GM12864 (cell line): ENCODE data around the gene RGS9BP.
A peak's percentile ranks its signal among the peaks of the same experiment; 100 is the strongest.
"Not testable (repeated sequence)": the region's sequence is repeated elsewhere in the genome, so short reads cannot be mapped to it uniquely, and the experiment has no call there.

Experiments used
- DNase-seq: peaks from one replicate; pipeline ENCODE4 v3.0.0-alpha.2; 2011; ENCODE audit warnings: low read depth
- H3K4me3 ChIP-seq: 2 replicates; pipeline ENCODE4 v1.5.1; 2011; ENCODE audit warnings: mild to moderate bottlenecking, low read depth, low read length, control low read depth
- TF ChIP-seq, protein P1 (sequence below): IDR thresholded peaks from 2 replicates; pipeline ENCODE4 v1.5.1; 2011; ENCODE audit warnings: low read depth, mild to moderate bottlenecking, moderate library complexity, low read length, control low read depth, inconsistent platforms; ENCODE audit errors: missing control alignments

The RGS9BP gene

DNA sequence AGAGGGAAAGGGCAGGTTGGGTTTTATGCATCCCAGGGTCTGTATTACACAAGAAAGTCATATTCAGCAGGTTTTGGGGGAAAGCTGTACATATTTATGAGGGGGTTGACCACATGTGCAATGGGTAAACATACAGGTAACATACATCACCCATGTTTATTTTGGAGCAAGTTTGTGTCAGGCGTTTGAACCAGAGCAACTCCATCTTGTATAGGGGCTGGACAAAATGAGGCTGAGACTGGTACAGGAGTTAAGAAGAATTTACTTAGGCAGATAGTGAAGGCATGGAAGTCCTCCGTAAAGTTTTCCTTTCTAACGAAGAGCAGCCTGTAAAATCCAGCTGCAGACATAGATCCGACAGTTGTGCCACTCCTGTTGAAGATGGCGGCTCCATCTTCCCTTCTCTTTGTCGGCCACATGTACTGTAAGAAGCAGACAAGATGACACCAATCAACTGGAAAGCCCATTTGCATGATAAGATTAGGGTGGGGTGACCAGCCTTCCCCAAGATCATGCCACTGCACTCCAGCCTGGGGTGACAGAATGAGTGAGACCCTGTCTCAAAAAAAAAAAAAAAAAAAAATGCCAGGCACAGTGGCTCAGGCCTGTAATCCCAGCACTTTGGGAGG lies 11.3 kb downstream of the RGS9BP start:
- DNase-seq = no peak

DNA sequence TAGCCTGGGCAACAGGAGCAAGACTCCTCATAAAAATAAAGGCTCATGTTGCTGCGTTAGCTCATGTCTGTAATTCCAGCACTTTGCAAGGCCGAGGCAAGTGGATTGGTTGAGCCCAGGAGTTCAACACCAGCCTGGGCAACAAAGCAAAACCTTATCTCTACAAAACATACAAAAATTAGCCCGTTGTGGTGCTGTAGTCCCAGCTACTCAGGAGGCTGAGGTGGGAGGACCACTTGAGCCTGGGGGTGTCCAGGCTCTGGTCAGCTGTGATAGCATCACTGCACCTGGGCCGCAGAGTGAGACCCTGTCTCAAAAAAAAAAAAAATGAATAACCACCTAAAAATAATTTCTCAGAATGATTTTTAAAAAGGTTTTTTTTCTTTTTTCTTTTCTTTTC lies 12.0 kb downstream of the RGS9BP start:
- DNase-seq = no peak
- TF ChIP-seq, protein P1, sequence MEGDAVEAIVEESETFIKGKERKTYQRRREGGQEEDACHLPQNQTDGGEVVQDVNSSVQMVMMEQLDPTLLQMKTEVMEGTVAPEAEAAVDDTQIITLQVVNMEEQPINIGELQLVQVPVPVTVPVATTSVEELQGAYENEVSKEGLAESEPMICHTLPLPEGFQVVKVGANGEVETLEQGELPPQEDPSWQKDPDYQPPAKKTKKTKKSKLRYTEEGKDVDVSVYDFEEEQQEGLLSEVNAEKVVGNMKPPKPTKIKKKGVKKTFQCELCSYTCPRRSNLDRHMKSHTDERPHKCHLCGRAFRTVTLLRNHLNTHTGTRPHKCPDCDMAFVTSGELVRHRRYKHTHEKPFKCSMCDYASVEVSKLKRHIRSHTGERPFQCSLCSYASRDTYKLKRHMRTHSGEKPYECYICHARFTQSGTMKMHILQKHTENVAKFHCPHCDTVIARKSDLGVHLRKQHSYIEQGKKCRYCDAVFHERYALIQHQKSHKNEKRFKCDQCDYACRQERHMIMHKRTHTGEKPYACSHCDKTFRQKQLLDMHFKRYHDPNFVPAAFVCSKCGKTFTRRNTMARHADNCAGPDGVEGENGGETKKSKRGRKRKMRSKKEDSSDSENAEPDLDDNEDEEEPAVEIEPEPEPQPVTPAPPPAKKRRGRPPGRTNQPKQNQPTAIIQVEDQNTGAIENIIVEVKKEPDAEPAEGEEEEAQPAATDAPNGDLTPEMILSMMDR = no peak
- no peak overlapping the region for H3K4me3 ChIP-seq

More for the DNA sequence above, 11.3 kb downstream of the RGS9BP start:
- TF ChIP-seq, protein P1 = no peak
- H3K4me3 ChIP-seq = no peak overlapping the region

DNA sequence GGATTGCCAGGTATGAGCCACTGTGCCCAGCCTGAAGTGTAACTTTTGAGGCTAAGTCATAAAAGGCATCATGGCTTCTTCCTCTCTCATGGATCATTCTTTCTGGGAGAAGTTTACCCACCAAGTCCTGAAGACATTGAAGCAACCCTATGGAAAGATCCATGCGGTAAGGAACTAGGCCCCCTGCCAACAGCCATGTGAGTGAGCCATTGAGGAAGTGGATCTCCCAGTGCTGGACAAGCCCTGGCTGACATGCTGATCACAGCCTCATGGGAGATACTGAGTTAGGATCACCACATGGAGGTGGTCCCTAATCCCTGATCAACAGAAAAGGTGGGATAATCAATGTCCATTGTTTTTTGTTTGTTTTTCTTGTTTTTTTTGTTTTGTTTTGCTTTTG lies 12.7 kb downstream of the RGS9BP start:
- no peak for DNase-seq
- TF ChIP-seq, protein P1 = no peak
- H3K4me3 ChIP-seq = no peak overlapping the region

DNA sequence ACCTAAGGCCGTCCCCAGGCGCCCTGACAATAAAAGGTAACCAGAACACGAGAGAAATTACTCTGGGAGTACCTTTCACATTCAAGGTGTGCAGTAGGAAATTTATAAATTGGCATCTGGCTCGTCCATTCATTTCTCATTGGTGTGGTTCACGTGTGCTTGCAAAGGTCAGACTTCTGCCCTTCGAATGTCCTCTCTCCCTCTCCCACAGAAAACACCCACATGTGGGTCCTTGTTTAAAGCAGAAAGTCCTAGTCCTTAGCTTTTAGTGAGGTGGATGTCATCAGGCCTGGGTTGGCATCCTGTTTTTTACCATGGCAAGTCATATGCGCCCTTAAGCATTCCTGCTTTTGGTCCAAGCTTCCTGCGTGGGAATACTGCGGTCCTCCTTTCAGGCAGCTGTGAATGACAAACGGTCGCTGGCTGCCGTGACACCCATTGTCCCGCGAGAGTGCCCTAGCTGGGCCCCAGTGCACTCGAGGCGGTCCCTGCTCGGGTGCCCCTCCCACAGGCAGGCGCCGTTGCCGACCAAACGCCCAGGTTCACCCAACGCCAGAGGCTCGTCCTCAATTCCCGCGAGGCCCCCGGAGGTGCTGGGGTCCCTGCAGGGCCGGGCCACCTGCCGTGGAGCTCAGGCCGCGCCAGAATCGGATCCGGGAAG lies 15.8 kb downstream of the RGS9BP start, which contains the start of gene NUDT19:
TSS of gene NUDT19 (plus strand) at position 531 of the 661 bp plus-strand sequence. CDS start 140 bp downstream, outside the sequence.
- peak within 1 kb of the TSS; percentile 69 for H3K4me3 ChIP-seq
- TF ChIP-seq, protein P1 = no peak
- no peak for DNase-seq

DNA sequence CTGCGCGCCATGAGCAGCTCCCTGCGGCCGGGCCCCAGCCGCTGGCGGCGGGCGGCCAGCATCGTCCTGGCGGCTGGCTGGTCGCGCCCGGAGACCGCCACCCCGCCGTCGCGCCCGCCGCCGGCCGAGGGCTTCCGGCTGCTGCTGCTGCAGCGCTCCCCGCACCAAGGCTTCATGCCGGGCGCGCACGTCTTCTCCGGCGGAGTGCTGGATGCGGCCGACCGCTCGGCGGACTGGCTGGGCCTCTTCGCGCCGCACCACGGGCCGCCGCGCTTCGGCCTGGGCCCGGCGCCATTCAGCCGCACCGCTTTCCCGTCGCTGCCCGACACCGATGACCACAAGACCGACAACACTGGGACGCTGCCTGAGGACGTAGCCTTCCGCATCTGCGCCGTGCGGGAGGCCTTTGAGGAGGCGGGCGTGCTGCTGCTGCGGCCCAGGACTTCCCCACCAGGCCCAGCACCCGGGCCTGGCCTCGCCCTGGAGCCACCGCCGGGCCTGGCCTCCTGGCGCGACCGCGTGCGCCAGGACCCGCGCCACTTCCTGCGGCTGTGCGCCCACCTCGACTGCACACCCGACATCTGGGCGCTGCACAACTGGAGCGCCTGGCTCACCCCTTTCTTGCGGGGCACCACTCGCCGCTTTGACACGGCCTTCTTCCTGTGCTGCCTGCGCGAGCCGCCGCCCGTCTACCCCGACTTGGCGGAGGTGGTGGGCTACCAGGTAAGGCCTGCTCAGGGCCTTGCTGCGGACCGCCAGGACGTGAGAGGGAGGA lies 16.5 kb downstream of the RGS9BP start:
- no peak for DNase-seq
- H3K4me3 ChIP-seq = peak overlapping the region; percentile 69
- TF ChIP-seq, protein P1 = no peak

DNA sequence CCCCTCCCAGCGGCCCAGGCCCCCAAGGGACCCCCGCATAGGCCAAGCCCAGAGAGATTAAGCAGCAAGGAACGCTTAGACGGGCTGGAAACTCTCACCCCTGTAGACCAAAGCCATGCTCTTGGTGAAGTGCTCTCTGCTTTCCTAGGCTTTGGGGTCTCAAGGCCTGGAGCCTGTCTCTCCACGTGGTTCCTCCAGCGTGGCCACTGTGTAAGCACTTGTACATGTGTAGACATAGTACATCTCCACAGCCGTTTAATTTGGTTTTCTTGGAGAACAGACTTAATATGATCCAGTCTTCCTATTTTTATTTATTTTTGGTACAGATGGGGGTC lies 17.0 kb downstream of the RGS9BP start:
- peak overlapping the region; percentile 69 for H3K4me3 ChIP-seq
- TF ChIP-seq, protein P1 = no peak
- no peak for DNase-seq

DNA sequence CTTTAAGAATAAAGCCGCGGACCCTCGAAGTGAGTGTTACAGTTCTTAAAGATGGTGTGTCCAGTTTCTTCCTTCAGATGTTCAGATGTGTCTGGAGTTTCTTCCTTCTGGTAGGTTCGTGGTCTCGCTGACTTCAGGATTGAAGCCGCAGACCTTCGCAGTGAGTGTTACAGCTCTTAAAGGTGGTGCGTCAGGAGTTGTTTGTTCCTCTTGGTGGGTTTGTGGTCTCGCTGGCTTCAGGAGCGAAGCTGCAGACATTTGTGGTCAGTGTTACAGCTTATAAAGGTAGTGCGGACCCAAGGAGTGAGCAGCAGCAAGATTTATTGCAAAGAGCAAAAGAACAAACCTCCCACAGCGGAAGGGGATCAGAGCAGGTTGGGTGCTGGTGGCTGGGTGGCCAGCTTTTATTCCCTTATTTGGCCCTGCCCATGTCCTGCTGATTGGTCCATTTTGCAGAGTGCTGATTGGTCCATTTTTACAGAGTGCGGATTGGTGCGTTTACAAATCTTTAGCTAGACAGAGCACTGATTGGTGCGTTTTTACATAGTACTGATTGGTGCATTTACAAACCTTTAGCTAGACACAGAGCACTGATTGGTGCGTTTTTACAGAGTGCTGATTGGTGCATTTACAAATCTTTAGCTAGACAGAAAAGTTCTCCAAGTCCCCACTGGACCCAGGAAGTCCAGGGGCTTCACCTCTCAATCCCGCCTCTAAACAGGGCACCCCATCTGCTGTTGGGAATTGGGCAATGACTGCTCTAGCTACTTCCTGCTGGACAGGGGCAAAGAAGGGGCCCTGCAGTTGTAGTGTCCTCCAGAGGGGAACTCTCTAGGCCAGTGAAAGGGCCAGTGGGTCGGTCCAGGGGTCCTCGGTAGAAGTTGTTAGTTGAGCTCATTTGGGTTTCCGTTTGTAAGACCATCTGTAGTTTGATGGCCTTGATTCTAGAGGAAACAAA lies 17.8 kb downstream of the RGS9BP start:
- not testable (repeated sequence) for DNase-seq
- peak overlapping the region; percentile 69 for H3K4me3 ChIP-seq

DNA sequence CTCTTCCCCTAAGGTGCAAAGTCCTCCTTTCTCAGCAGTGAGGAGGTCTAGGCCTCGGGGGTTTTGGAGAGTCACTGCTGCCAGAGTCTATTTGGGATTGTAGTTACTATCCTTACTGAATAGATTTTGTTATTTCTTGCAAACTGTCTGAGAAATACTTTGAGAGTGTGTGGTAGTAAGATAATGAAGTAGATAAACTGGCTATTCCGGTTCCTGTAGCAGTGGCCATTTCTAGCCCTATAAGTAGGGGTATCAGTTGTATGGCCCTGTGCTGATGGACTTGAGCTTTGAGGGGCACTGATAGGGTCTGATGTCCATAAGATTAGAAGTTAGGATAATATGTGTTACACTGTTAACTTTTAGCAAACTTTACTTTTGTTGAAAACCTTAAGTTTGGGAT lies 18.7 kb downstream of the RGS9BP start:
- H3K4me3 ChIP-seq = peak overlapping the region; percentile 27; the same call in 1 of the 2 replicates
- DNase-seq = not testable (repeated sequence)

DNA sequence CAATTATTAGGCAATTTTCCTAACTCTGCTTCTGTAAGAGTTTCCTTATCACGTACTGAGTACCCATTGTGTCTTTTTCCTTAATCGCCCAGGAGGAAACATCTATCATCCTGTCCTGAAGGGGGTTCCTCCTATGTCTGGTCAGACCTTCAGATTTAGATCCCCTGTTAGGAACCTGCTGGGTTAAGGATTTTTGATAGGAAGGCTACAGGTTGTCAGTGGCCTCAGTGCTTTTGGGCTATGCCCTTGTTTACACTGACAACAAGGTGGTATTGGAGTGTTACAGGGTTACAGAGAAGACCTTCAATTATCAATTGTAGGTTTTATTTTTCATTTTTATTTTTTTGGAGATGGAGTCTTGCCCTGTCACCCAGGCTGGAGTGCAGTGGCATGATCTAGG lies 19.2 kb downstream of the RGS9BP start:
- H3K4me3 ChIP-seq, DNase-seq: not testable (repeated sequence)

DNA sequence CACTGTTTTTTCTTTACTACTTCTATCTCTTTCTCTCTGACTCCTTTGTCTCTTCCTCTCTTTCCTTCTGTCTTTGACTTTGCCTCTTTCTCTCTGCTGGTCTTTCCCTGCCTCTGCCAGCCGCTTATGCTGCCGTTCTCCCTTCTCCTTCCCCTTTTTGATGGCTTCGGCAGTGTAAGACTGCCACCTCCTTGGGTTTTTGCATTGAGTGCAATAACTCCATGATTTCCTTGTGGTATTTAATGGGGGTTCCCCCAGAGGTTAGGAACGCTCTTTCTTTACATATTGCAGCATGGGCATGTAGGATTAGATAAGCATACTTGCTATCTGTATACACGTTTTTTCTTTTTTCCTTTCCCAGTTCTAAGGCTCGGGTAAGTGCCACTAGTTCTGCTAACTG lies 19.9 kb downstream of the RGS9BP start:
- H3K4me3 ChIP-seq, DNase-seq: not testable (repeated sequence)
